Spleen (tissue), 11 donors: ENCODE data around the gene GLTPD2. TPM values are rescaled to one million over a fixed set of nuclear protein-coding genes. Genes with fewer than 3 reads are reported as not detected.

ENCODE experiments used
- DNase-seq: peaks from one replicate; pipeline ENCODE4 v3.0.0-alpha.2; 2020
- H3K27ac ChIP-seq, 8 donors: fragments of 200-600 bp; sonication (generic) in 7 of 8; 1 replicate in 4 of 8; 2 replicates in 4 of 8; pipeline versions ENCODE4 v1.5.0 to v1.8.0; 2016 to 2021; ENCODE audit warnings: inconsistent platforms in 4 of 8, mild to moderate bottlenecking in 4 of 8, moderate library complexity in 1 of 8
- H3K27me3 ChIP-seq, 7 donors: fragments of 200-600 bp; sonication (generic) in 6 of 7; replicated peaks in 1 of 7; 1 replicate in 4 of 7; 2 replicates in 3 of 7; pipeline versions ENCODE4 v1.5.0 to v1.8.0; 2016 to 2021; ENCODE audit warnings: inconsistent platforms in 3 of 7, mild to moderate bottlenecking in 1 of 7
- H3K36me3 ChIP-seq, 6 donors: fragments of 200-600 bp; sonication (generic) in 5 of 6; 1 replicate in 4 of 6; 2 replicates in 2 of 6; pipeline versions ENCODE4 v1.5.0 to v1.8.0; 2016 to 2021; ENCODE audit warnings: inconsistent platforms in 2 of 6
- H3K4me1 ChIP-seq, 6 donors: fragments of 200-600 bp; sonication (generic) in 5 of 6; 1 replicate in 3 of 6; 2 replicates in 3 of 6; pipeline versions ENCODE4 v1.5.0 to v1.8.0; 2016 to 2021; ENCODE audit warnings: inconsistent platforms in 3 of 6
- H3K4me3 ChIP-seq, 8 donors: fragments of 200-600 bp; sonication (generic) in 7 of 8; 1 replicate in 4 of 8; 2 replicates in 4 of 8; pipeline versions ENCODE4 v1.5.0 to v1.8.0; 2016 to 2021; ENCODE audit warnings: inconsistent platforms in 4 of 8, mild to moderate bottlenecking in 4 of 8, moderate library complexity in 2 of 8
- H3K9me3 ChIP-seq, 8 donors: fragments of 200-600 bp; sonication (generic) in 7 of 8; 1 replicate in 4 of 8; 2 replicates in 4 of 8; pipeline versions ENCODE4 v1.5.0 to v1.8.0; 2016 to 2021; ENCODE audit warnings: inconsistent platforms in 4 of 8
- POLR2A ChIP-seq, 3 donors: fragments of 450-650 bp; IDR thresholded peaks; one replicate each; pipeline ENCODE4 v1.5.1; 2017; ENCODE audit warnings: antibody characterized with exemption in 3 of 3, mild to moderate bottlenecking in 1 of 3
- POLR2AphosphoS5 ChIP-seq, 3 donors: sonication (generic); formaldehyde crosslinking; IDR thresholded peaks; one replicate each; pipeline ENCODE4 v1.5.1; 2017; ENCODE audit warnings: antibody characterized with exemption in 3 of 3
- WGBS, 5 donors: extraction: QIAGEN DNeasy Blood & Tissue Kit in 3 of 5; methylation state at CpG; one replicate each; pipeline versions ENCODE4 v1.1.5 to v1.1.7; 2013 to 2018; 5-methylcytosine and 5-hydroxymethylcytosine counted together
- intact Hi-C: fragments of 100-400 bp; cut with DNase I; formaldehyde crosslinking; loops from one replicate; pipeline ENCODE4 v1.15.0; 2023; ENCODE audit warnings: low total_unique reads
- polyA plus RNA-seq, 3 donors: library from polyadenylated mRNA; stranded (reverse); fragments of 200-250 nt; gene quantifications; one replicate each; pipeline ENCODE4 v1.2.1, GENCODE V29; 2013
- total RNA-seq, 7 donors: library from RNA; depleted of rRNA in 3 of 7; stranded (reverse); fragments of >200 nt in 3 of 7; fragmentation: NEBNext Ultra II Directional in 4 of 7; extraction: Animal tissue kit (Norgen Biotek cat#: 25700) in 4 of 7; gene quantifications; one replicate each; pipeline versions ENCODE4 v1.1.0 to v1.2.1, GENCODE V29; 2016 to 2021
- TF ChIP-seq, protein P1 (sequence below), 11 experiments: fragments of 200-600 bp in 7 of 11; fragments of 450-650 bp in 4 of 11; sonication (generic) in 4 of 11; IDR thresholded peaks in 8 of 11; conservative IDR thresholded peaks in 3 of 11; 1 replicate in 7 of 11; 2 replicates in 4 of 11; pipeline versions ENCODE4 v1.4.0 to v1.8.0; 2016 to 2021; ENCODE audit warnings: antibody characterized with exemption in 11 of 11, inconsistent platforms in 4 of 11, mild to moderate bottlenecking in 1 of 11
- donor health status: healthy with polysubstance abuse.
- donor health status: DM: no; HTN: no; CAD: no; lungs with moderate emphysema.
- donor health status: DM: no; HTN: no; CAD: no.
- donor health status: Bipolar disorder and iron deficiency.
- donor health status: healthy.
- donor health status: DM: no; HTN: no; CAD: no.
- donor health status: DM: yes; HTN: yes; CAD: no.

GLTPD2 gene
- total and polyA plus RNA-seq, 10 donors = 0.06 TPM; not detected in 9

DNA sequence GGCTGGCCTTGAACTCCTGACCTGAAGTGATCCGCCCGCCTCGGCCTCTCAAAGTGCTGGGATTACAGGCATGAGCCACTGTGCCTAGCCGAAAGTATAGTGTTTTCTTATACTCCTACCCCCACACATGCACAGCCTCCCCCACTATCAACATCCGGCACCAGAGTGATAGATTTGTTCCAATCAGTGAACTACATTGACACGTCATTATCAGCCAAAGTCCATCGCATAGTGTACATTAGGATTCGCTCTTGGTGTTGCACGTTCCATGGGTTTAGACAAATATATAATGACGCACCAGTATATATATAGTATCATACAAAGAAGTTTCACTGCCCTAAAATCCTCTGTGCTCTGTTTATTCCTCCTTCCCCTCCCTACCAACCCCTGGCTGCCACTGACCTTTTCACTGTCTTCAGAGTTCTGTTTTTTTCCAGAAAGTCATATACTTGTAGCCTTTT is 29.0 kb upstream of the GLTPD2 start:
- DNase-seq = no peak
- TF ChIP-seq, protein P1, sequence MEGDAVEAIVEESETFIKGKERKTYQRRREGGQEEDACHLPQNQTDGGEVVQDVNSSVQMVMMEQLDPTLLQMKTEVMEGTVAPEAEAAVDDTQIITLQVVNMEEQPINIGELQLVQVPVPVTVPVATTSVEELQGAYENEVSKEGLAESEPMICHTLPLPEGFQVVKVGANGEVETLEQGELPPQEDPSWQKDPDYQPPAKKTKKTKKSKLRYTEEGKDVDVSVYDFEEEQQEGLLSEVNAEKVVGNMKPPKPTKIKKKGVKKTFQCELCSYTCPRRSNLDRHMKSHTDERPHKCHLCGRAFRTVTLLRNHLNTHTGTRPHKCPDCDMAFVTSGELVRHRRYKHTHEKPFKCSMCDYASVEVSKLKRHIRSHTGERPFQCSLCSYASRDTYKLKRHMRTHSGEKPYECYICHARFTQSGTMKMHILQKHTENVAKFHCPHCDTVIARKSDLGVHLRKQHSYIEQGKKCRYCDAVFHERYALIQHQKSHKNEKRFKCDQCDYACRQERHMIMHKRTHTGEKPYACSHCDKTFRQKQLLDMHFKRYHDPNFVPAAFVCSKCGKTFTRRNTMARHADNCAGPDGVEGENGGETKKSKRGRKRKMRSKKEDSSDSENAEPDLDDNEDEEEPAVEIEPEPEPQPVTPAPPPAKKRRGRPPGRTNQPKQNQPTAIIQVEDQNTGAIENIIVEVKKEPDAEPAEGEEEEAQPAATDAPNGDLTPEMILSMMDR (IDR thresholded peaks at IDR 0.05 in 8 of 11, conservative IDR thresholded peaks at IDR 0.05 in 3 of 11) = no peak
- TF ChIP-seq POLR2A (IDR thresholded peaks at IDR 0.05) = no peak
- TF ChIP-seq POLR2AphosphoS5 (IDR thresholded peaks at IDR 0.05) = peak in 1 of 3 donors; percentile 44
- Histone ChIP-seq H3K27ac (peak overlapping the region in 5 of 8 donors; percentile 34 to 66 (median 54)), H3K9me3 (no peaks in the 10 kb centered on the region), H3K4me3 (no peak overlapping the region), H3K4me1 (peaks cover 0 to 12% (median 5%) of the 10 kb centered on the region in 6 donors), H3K36me3 (no peaks in the 10 kb centered on the region), H3K27me3 (peaks cover 0 to 16% (median 0%) of the 10 kb centered on the region in 7 donors)
- intact Hi-C loops = no loop called here
- 68 to 82% (median 73%) methylated on average over 9 to 10 of the region's 10 CpGs for WGBS, 5 donors

DNA sequence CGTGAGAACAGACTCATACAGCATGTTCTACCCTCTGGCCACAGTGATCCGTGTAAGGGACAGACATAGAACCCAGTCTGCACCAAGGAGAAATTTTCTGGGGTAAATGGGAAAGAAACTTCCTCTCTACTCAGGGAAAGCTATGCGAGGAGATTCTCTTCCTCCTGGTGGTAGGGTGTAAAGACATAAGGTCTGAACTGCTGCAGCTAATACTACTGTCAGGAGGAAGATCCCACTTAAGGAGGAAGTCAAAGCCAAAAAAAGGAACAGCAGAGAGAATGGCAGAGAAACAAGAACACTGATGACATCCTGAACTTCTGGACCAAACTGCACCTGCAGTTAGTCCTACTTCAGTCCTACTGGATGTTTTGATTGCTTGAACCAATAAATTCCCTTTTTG is 24.2 kb upstream of the GLTPD2 start:
- 36 to 47% (median 40%) methylated on average over 3 of the region's 3 CpGs for WGBS, 5 donors
- Histone ChIP-seq H3K27ac (peak overlapping the region in 6 of 8 donors; percentile 69 to 87 (median 82)), H3K4me3 (peak overlapping the region in 1 of 8 donors; percentile 3), H3K27me3 (peaks cover 0 to 5% (median 0%) of the 10 kb centered on the region in 7 donors), H3K4me1 (peaks cover 0 to 28% (median 7%) of the 10 kb centered on the region in 6 donors), H3K36me3 (no peaks in the 10 kb centered on the region), H3K9me3 (no peaks in the 10 kb centered on the region)
- TF ChIP-seq POLR2A (IDR thresholded peaks at IDR 0.05) = no peak
- peak in 1 of 3 donors; percentile 53 for TF ChIP-seq POLR2AphosphoS5 (IDR thresholded peaks at IDR 0.05)
- TF ChIP-seq, protein P1 (IDR thresholded peaks at IDR 0.05 in 8 of 11, conservative IDR thresholded peaks at IDR 0.05 in 3 of 11) = peak in 2 of 11 experiments; percentile 19 to 40
- DNase-seq = no peak
- intact Hi-C loops = no loop called here

DNA sequence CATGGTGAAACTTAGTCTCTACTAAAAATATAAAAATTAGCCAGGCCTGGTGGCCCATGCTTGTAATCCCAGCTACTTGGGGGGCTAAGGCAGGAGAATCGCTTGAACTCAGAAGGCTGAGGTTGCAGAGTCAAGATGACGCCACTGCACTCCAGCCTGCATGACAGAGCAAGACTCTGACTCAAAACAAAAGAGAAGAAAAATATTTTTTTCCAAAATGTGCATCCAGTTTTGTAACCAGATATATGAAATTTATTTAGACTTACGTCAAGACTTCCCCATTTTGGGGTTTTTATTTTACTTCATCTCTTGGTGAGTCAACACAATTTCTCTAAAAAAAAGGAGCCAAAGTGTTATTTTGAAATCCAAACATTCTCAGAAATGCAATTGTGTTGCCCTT is 22.6 kb upstream of the GLTPD2 start:
- no peak for DNase-seq
- Histone ChIP-seq H3K4me1 (peaks cover 0 to 30% (median 7%) of the 10 kb centered on the region in 6 donors), H3K27ac (peak overlapping the region in 7 of 8 donors; percentile 41 to 87 (median 77)), H3K36me3 (no peaks in the 10 kb centered on the region), H3K4me3 (no peak overlapping the region), H3K27me3 (no peaks in the 10 kb centered on the region), H3K9me3 (no peaks in the 10 kb centered on the region)
- intact Hi-C loops = no loop called here
- TF ChIP-seq, protein P1 (IDR thresholded peaks at IDR 0.05 in 8 of 11, conservative IDR thresholded peaks at IDR 0.05 in 3 of 11) = no peak
- TF ChIP-seq POLR2A (IDR thresholded peaks at IDR 0.05) = no peak
- TF ChIP-seq POLR2AphosphoS5 (IDR thresholded peaks at IDR 0.05) = peak in 1 of 3 donors; percentile 43
- 46 to 66% (median 55%) methylated on average over 3 of the region's 3 CpGs for WGBS, 5 donors

DNA sequence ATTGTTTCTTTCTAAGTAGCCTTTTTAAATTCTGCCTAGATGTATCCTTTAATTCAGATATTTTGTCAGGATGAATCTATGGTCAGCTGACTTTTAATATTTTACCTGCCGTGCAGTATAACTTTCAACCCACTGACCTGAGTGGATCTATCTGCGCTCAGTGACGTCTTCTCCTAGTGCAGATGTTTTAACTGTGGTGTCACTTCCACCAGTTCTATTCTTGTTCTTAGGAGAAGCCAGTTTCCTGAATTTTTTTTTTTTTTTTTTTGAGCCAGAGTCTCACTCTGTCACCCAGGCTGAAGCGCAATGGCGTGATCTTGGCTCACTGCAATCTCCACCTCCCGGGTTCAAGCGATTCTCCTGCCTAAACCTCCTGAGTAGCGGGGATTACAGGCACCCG is 22.0 kb upstream of the GLTPD2 start:
- TF ChIP-seq POLR2A (IDR thresholded peaks at IDR 0.05) (no peak), POLR2AphosphoS5 (IDR thresholded peaks at IDR 0.05) (no peak)
- TF ChIP-seq, protein P1 (IDR thresholded peaks at IDR 0.05 in 8 of 11, conservative IDR thresholded peaks at IDR 0.05 in 3 of 11) = no peak
- H3K27me3 ChIP-seq = no peaks in the 10 kb centered on the region
- H3K9me3 ChIP-seq = no peaks in the 10 kb centered on the region
- intact Hi-C loops = no loop called here
- H3K4me1 ChIP-seq = peaks cover 0 to 35% (median 9%) of the 10 kb centered on the region in 6 donors
- peak overlapping the region in 6 of 8 donors; percentile 73 to 87 (median 82) for H3K27ac ChIP-seq
- 70 to 76% (median 73%) methylated on average over 9 of the region's 9 CpGs for WGBS, 5 donors
- H3K4me3 ChIP-seq = no peak overlapping the region
- no peak for DNase-seq
- H3K36me3 ChIP-seq = no peaks in the 10 kb centered on the region
